Vagina (tissue), 2 donors: ENCODE data around the gene PBX4. TPM values are rescaled to one million over a fixed set of nuclear protein-coding genes. Genes with fewer than 3 reads are reported as not detected.
"Not testable (repeated sequence)": the region's sequence is repeated elsewhere in the genome, so short reads cannot be mapped to it uniquely, and the experiment has no call there.

Source experiments
- DNase-seq, 2 donors: peaks; one replicate each; pipeline ENCODE4 v3.0.0-alpha.2; 2017; ENCODE audit errors: extremely low spot score in 2 of 2
- H3K27ac ChIP-seq: fragments of 200-600 bp; sonication (generic); one replicate; pipeline ENCODE4 v1.5.1; 2019
- H3K27me3 ChIP-seq: fragments of 200-600 bp; sonication (generic); one replicate; pipeline ENCODE4 v1.5.1; 2019
- H3K36me3 ChIP-seq, 2 donors: fragments of 200-600 bp; sonication (generic); one replicate each; pipeline ENCODE4 v1.5.1; 2017 to 2019
- H3K4me1 ChIP-seq: fragments of 200-600 bp; sonication (generic); one replicate; pipeline ENCODE4 v1.5.1; 2019
- H3K4me3 ChIP-seq, 2 donors: fragments of 200-600 bp; sonication (generic); 1 replicate in 1 of 2; 2 replicates in 1 of 2; pipeline ENCODE4 v1.5.1; 2016 to 2019
- H3K9me3 ChIP-seq: fragments of 200-600 bp; sonication (generic); one replicate; pipeline ENCODE4 v1.5.1; 2019
- CTCF ChIP-seq, 3 experiments: fragments of 450-650 bp in 2 of 3; fragments of 200-600 bp in 1 of 3; sonication (generic) in 1 of 3; IDR thresholded peaks; one replicate each; pipeline ENCODE4 v1.5.1; 2017 to 2019; ENCODE audit warnings: antibody characterized with exemption in 3 of 3, mild to moderate bottlenecking in 2 of 3, moderate library complexity in 2 of 3
- POLR2A ChIP-seq, 2 donors: fragments of 450-650 bp; IDR thresholded peaks; one replicate each; pipeline ENCODE4 v1.6.1; 2017; ENCODE audit warnings: antibody characterized with exemption in 2 of 2, mild to moderate bottlenecking in 2 of 2, moderate library complexity in 2 of 2
- POLR2AphosphoS5 ChIP-seq, 2 donors: sonication (generic); formaldehyde crosslinking; IDR thresholded peaks; one replicate each; pipeline ENCODE4 v1.9.0; 2017; ENCODE audit warnings: antibody characterized with exemption in 2 of 2, mild to moderate bottlenecking in 2 of 2, low read depth in 1 of 2; ENCODE audit not compliant: insufficient read depth in 1 of 2
- intact Hi-C: fragments of 100-400 bp; cut with DNase I; formaldehyde crosslinking; loops from one replicate; pipeline ENCODE4 v1.15.1; 2023
- total RNA-seq: library from RNA; depleted of rRNA; stranded (reverse); fragments of >200 nt; gene quantifications from one replicate; pipeline ENCODE4 v1.2.3, GENCODE V29; 2016

The PBX4 gene
- total RNA-seq, 1 donor from 2014 or later, result 5.2 TPM

- no peak for DNase-seq
- Histone ChIP-seq H3K27me3 (no peaks in the 10 kb centered on the region), H3K4me3 (no peak overlapping the region), H3K27ac (no peak overlapping the region), H3K4me1 (peaks cover 6% of the 10 kb centered on the region), H3K9me3 (no peaks in the 10 kb centered on the region), H3K36me3 (no peaks in the 10 kb centered on the region)
- TF ChIP-seq POLR2A (IDR thresholded peaks at IDR 0.05) (no peak), POLR2AphosphoS5 (IDR thresholded peaks at IDR 0.05; ENCODE audit: insufficient read depth in 1 of 2, low read depth in 1 of 2) (peak in 1 of 2 donors; percentile 25)
- intact Hi-C loops, result no loop called here
Observed at GRCh38 chr19:19606021-19606420, 12.5 kb downstream of the PBX4 start.

GRCh38 chr19:19602713-19603324, 15.7 kb downstream of the PBX4 start:
- intact Hi-C loops, result no loop called here
- Histone ChIP-seq H3K9me3 (no peaks in the 10 kb centered on the region), H3K4me1 (peaks cover 6% of the 10 kb centered on the region), H3K4me3 (no peak overlapping the region), H3K27me3 (no peaks in the 10 kb centered on the region), H3K36me3 (no peaks in the 10 kb centered on the region), H3K27ac (no peak overlapping the region)
- DNase-seq, result no peak
- TF ChIP-seq POLR2AphosphoS5 (IDR thresholded peaks at IDR 0.05; ENCODE audit: insufficient read depth in 1 of 2, low read depth in 1 of 2) (no peak), POLR2A (IDR thresholded peaks at IDR 0.05) (no peak), CTCF (IDR thresholded peaks at IDR 0.05) (no peak)

GRCh38 chr19:19602136-19602712, 16.3 kb downstream of the PBX4 start:
- no peak for DNase-seq
- H3K27me3 ChIP-seq, result no peaks in the 10 kb centered on the region
- H3K4me1 ChIP-seq, result peaks cover 6% of the 10 kb centered on the region
- H3K36me3 ChIP-seq, result no peaks in the 10 kb centered on the region
- no peak overlapping the region for H3K4me3 ChIP-seq
- TF ChIP-seq CTCF (IDR thresholded peaks at IDR 0.05) (no peak), POLR2A (IDR thresholded peaks at IDR 0.05) (no peak), POLR2AphosphoS5 (IDR thresholded peaks at IDR 0.05; ENCODE audit: insufficient read depth in 1 of 2, low read depth in 1 of 2) (no peak)
- intact Hi-C loops, result no loop called here
- H3K27ac ChIP-seq, result no peak overlapping the region
- H3K9me3 ChIP-seq, result no peaks in the 10 kb centered on the region

GRCh38 chr19:19600793-19601330, 17.6 kb downstream of the PBX4 start:
- no peaks in the 10 kb centered on the region for H3K27me3 ChIP-seq
- TF ChIP-seq POLR2A (IDR thresholded peaks at IDR 0.05) (no peak), CTCF (IDR thresholded peaks at IDR 0.05) (no peak), POLR2AphosphoS5 (IDR thresholded peaks at IDR 0.05; ENCODE audit: insufficient read depth in 1 of 2, low read depth in 1 of 2) (no peak)
- no peak for DNase-seq
- peaks cover 6% of the 10 kb centered on the region for H3K4me1 ChIP-seq
- H3K27ac ChIP-seq, result no peak overlapping the region
- no peaks in the 10 kb centered on the region for H3K9me3 ChIP-seq
- intact Hi-C loops, result no loop called here
- no peak overlapping the region for H3K4me3 ChIP-seq
- H3K36me3 ChIP-seq, result no peaks in the 10 kb centered on the region

DNA sequence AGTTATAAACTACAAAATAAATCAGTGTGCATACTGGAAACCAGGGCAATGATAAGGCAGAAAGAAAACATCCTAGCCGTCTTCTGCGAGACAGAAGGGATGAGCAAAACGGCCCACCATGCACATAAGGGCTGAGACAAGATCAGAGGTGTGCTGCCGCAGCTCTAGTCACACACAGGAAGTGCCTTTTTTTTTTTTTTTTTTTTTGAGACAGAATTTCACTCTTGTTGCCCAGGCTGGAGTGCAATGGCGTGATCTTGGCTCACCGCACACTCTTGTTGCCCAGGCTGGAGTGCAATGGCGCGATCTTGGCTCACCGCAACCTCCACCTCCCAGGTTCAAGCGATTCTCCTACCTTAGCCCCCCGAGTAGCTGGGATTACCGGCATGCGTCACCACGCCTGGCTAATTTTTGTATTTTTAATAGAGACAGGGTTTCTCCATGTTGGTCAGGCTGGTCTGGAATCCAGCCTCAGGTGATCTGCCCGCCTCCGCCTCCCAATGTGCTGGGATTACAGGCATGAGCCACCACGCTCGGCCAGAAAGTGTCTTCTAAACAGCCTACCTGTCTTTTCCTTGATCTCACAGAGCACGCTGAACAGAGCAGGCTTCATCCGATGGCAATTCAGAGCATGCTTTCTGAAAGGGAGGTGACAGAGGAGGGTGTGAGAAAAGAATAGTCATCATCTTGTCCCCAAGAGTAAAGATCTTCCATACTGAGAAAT, 19.6 kb downstream of the PBX4 start:
- H3K27me3 ChIP-seq, H3K36me3 ChIP-seq, intact Hi-C loops, H3K4me3 ChIP-seq, DNase-seq, H3K9me3 ChIP-seq: not testable (repeated sequence)
- Histone ChIP-seq H3K27ac (peak overlapping the region; percentile 56), H3K4me1 (peaks cover 14% of the 10 kb centered on the region)
